Left ventricle myocardium inferior (tissue), 1 donor: Measurements from ENCODE around the gene MINDY1. TPM values are rescaled to one million over a fixed set of nuclear protein-coding genes. Genes with fewer than 3 reads are reported as not detected.

Source experiments
- DNase-seq: peaks from one replicate; pipeline ENCODE4 v3.0.0-alpha.2; 2020
- H3K27ac ChIP-seq: fragments of 200-600 bp; replicated peaks from 2 replicates; pipeline ENCODE4 v1.8.0; 2021
- H3K27me3 ChIP-seq: fragments of 200-600 bp; 2 replicates; pipeline ENCODE4 v1.8.0; 2021; ENCODE audit warnings: low read depth
- H3K36me3 ChIP-seq: fragments of 200-600 bp; 2 replicates; pipeline ENCODE4 v1.8.0; 2021
- H3K4me1 ChIP-seq: fragments of 200-600 bp; 2 replicates; pipeline ENCODE4 v1.8.0; 2021
- H3K4me3 ChIP-seq: fragments of 200-600 bp; 2 replicates; pipeline ENCODE4 v1.8.0; 2021; ENCODE audit warnings: mild to moderate bottlenecking, moderate library complexity
- H3K9me3 ChIP-seq: fragments of 200-600 bp; replicated peaks from 2 replicates; pipeline ENCODE4 v1.8.0; 2021
- intact Hi-C: fragments of 100-400 bp; cut with micrococcal nuclease; formaldehyde crosslinking; loops from one replicate; pipeline ENCODE4 v1.11.0; 2022
- total RNA-seq: library from RNA; stranded (reverse); fragmentation: NEBNext Ultra II Directional; extraction: Animal tissue kit (Norgen Biotek cat#: 25700); gene quantifications from one replicate; pipeline ENCODE4 v1.2.1, GENCODE V29; 2021
- TF ChIP-seq, protein P1 (sequence below): fragments of 200-600 bp; IDR thresholded peaks from 2 replicates; pipeline ENCODE4 v1.8.0; 2021; ENCODE audit warnings: antibody characterized with exemption, mild to moderate bottlenecking, borderline replicate concordance
- donor health status: DM: no; HTN: yes; CAD: no; lungs with severe emphysema.

Gene MINDY1
- total RNA-seq, 1 donor from 2014 or later, result 44.3 TPM

DNA sequence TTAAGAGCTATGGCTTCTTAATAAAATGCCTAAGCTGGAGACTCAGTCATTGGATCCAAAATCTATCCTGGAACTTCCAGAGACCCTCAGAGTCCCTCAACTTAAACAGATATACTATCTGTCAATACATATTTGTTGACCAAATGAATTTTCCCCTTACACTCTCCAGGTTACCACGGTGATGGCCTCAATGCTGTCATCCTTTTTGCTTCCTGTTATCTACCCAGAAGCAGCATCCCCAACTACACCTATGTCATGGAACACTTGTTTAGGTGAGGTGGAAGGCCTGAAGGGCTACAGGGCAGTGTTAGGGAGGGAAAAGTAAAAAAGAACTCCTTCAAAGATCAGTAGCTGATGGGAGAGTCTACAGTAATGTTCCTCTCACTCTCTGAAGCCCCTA lies 36.5 kb upstream of the MINDY1 start:
- TF ChIP-seq, protein P1, sequence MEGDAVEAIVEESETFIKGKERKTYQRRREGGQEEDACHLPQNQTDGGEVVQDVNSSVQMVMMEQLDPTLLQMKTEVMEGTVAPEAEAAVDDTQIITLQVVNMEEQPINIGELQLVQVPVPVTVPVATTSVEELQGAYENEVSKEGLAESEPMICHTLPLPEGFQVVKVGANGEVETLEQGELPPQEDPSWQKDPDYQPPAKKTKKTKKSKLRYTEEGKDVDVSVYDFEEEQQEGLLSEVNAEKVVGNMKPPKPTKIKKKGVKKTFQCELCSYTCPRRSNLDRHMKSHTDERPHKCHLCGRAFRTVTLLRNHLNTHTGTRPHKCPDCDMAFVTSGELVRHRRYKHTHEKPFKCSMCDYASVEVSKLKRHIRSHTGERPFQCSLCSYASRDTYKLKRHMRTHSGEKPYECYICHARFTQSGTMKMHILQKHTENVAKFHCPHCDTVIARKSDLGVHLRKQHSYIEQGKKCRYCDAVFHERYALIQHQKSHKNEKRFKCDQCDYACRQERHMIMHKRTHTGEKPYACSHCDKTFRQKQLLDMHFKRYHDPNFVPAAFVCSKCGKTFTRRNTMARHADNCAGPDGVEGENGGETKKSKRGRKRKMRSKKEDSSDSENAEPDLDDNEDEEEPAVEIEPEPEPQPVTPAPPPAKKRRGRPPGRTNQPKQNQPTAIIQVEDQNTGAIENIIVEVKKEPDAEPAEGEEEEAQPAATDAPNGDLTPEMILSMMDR, result no peak
- DNase-seq, result no peak
- intact Hi-C loops, result no loop called here
- no peak overlapping the region for H3K4me3 ChIP-seq
- no peaks in the 10 kb centered on the region for H3K27me3 ChIP-seq
- H3K9me3 ChIP-seq, result no peaks in the 10 kb centered on the region
- peaks cover 4% of the 10 kb centered on the region for H3K36me3 ChIP-seq
- no peak overlapping the region for H3K27ac ChIP-seq
- H3K4me1 ChIP-seq, result peaks cover 25% of the 10 kb centered on the region

DNA sequence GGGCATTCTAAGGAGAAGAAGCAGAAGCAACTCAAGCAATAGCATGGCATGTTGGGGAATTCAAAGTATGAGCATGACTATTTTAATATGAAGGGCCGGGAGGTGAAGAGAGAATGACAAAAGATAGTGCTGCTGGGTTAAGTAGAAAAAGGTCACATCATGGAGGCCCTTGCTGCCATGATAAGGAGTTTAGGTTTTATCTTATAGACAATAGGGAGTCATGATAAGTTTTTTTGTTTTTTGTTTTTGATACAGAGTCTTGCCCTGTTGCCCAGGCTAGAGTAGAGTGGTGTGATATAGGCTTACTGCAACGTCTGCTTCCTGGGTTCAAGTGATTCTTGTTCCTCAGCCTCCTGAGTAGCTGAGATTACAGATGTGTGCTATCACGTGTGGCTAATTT lies 32.8 kb upstream of the MINDY1 start:
- Histone ChIP-seq H3K9me3 (no peaks in the 10 kb centered on the region), H3K4me1 (peaks cover 24% of the 10 kb centered on the region), H3K4me3 (no peak overlapping the region), H3K27ac (no peak overlapping the region), H3K27me3 (no peaks in the 10 kb centered on the region), H3K36me3 (peaks cover 13% of the 10 kb centered on the region)
- intact Hi-C loops, result no loop called here
- DNase-seq, result no peak
- TF ChIP-seq, protein P1, result no peak

DNA sequence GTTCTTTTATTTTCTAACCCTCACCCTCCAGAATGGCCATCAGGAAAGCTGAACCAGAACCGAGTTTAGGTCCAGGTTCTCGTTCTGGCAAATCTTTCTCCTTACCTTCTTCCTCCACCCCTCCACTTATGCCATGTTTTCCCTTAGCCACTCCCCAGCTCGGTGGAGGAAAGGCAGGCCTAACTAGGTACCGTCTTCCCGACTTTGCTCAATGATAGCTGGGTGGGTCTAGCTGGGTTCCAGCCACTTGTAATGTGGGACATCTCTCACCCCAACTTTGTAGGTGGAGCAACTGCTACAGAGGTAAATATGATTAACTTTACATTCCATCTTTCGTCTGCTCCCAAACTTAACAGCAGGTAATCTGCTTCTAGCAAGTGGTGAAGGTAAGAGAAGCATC lies 30.3 kb upstream of the MINDY1 start:
- no peak for DNase-seq
- no peaks in the 10 kb centered on the region for H3K9me3 ChIP-seq
- H3K4me1 ChIP-seq, result peaks cover 29% of the 10 kb centered on the region
- TF ChIP-seq, protein P1, result no peak
- H3K4me3 ChIP-seq, result no peak overlapping the region
- H3K27me3 ChIP-seq, result no peaks in the 10 kb centered on the region
- intact Hi-C loops, result no loop called here
- no peak overlapping the region for H3K27ac ChIP-seq
- peaks cover 31% of the 10 kb centered on the region for H3K36me3 ChIP-seq

DNA sequence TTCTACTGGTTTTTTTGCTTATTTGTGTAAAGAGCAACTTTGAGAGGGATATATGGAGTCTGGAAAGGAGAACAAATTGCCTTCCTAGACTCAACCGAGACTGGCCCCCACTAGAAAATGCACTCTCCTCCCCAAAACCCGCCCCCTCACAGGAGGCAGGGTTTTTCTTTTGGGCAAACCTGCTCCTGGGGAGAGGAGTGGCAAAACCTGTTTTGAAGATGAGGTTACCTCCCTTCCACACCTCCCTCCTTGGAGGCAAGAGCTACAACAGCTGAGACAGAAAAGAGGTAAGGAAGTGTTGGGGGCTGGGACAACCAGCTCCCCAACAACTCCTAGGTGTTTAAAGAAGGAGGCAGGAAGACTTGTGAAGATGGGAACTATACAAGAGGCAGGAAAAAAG lies 29.7 kb upstream of the MINDY1 start, which contains the start of gene BNIPL:
BNIPL (plus strand) TSS at position 231 of the 400 bp plus-strand sequence; CDS start at position 371, 140 bp downstream.
- DNase-seq, result no peak
- Histone ChIP-seq H3K36me3 (peaks cover 38% of the 10 kb centered on the region), H3K4me1 (peaks cover 29% of the 10 kb centered on the region), H3K4me3 (no peak within 1 kb of the TSS), H3K27ac (peak within 1 kb of the TSS; percentile 47), H3K27me3 (no peaks in the 10 kb centered on the region), H3K9me3 (no peaks in the 10 kb centered on the region)
- intact Hi-C loops, result no loop called here
- TF ChIP-seq, protein P1, result no peak

DNA sequence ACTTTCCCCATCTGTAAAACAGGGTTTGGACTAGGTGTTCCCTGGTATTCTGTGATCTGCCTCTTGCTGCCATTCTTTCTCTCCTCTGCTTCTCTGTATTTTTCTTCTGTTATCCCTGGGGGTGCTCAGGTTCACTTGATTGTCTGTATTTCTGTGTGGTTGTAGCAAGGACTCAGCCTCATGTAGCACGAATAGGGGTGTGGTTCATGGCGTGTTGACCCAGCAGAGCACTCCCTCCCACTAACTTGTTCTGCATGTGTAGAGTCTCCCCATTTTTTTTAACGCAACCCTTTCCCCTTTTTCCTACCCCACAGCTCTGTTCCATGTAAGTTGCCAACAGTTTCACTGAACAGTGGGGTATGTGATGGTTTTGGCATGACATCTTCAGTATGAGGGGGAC lies 28.5 kb upstream of the MINDY1 start:
- H3K4me1 ChIP-seq, result peaks cover 29% of the 10 kb centered on the region
- no peak for DNase-seq
- H3K9me3 ChIP-seq, result no peaks in the 10 kb centered on the region
- H3K27me3 ChIP-seq, result no peaks in the 10 kb centered on the region
- H3K27ac ChIP-seq, result peak overlapping the region; percentile 47
- TF ChIP-seq, protein P1, result no peak
- no peak overlapping the region for H3K4me3 ChIP-seq
- intact Hi-C loops, result no loop called here
- peaks cover 50% of the 10 kb centered on the region for H3K36me3 ChIP-seq
